Liver (tissue), 9 donors: Measurements from ENCODE around the gene KLF3. TPM values are rescaled to one million over a fixed set of nuclear protein-coding genes. Genes with fewer than 3 reads are reported as not detected.

Experiments used
- DNase-seq: peaks from one replicate; pipeline ENCODE4 v3.0.0-alpha.2; 2017; ENCODE audit warnings: low spot score
- H3K27ac ChIP-seq, 2 donors: one replicate each; pipeline ENCODE4 v1.7.0; 2013; ENCODE audit warnings: inconsistent platforms in 2 of 2, low read length in 2 of 2, control low read depth in 1 of 2, low read depth in 1 of 2, mild to moderate bottlenecking in 1 of 2
- H3K27me3 ChIP-seq, 4 donors: one replicate each; pipeline versions ENCODE4 v1.6.1 to v1.7.0; 2013; ENCODE audit warnings: low read length in 3 of 4, inconsistent platforms in 1 of 4, mild to moderate bottlenecking in 1 of 4, moderate library complexity in 1 of 4; ENCODE audit not compliant: control insufficient read depth in 4 of 4, insufficient read depth in 4 of 4
- H3K36me3 ChIP-seq, 4 donors: one replicate each; pipeline versions ENCODE4 v1.6.1 to v1.7.0; 2013; ENCODE audit warnings: low read length in 3 of 4, mild to moderate bottlenecking in 3 of 4, low read depth in 1 of 4, moderate library complexity in 1 of 4; ENCODE audit not compliant: control insufficient read depth in 4 of 4, insufficient read depth in 3 of 4
- H3K4me1 ChIP-seq, 4 donors: one replicate each; pipeline versions ENCODE4 v1.6.1 to v1.7.0; 2013; ENCODE audit warnings: low read length in 3 of 4, mild to moderate bottlenecking in 3 of 4, moderate library complexity in 1 of 4; ENCODE audit not compliant: control insufficient read depth in 4 of 4, insufficient read depth in 4 of 4
- H3K4me3 ChIP-seq, 3 donors: one replicate each; pipeline versions ENCODE4 v1.6.1 to v1.7.0; 2013; ENCODE audit warnings: low read length in 3 of 3, control low read depth in 1 of 3, low read depth in 1 of 3, mild to moderate bottlenecking in 1 of 3
- H3K9ac ChIP-seq, 2 donors: one replicate each; pipeline ENCODE4 v1.7.0; 2013; ENCODE audit warnings: low read length in 2 of 2, mild to moderate bottlenecking in 2 of 2, moderate library complexity in 2 of 2, control low read depth in 1 of 2, low read depth in 1 of 2
- H3K9me3 ChIP-seq, 4 donors: one replicate each; pipeline versions ENCODE4 v1.6.1 to v1.7.0; 2013; ENCODE audit warnings: low read length in 3 of 4; ENCODE audit not compliant: control insufficient read depth in 4 of 4
- EGR1 ChIP-seq, 2 donors: IDR thresholded peaks; 2 replicates each; pipeline ENCODE4 v1.6.1; 2016 to 2018; ENCODE audit warnings: antibody characterized with exemption in 2 of 2, low read depth in 2 of 2
- FOXA1 ChIP-seq: IDR thresholded peaks from 2 replicates; pipeline ENCODE4 v1.6.1; 2016; ENCODE audit warnings: antibody characterized with exemption
- FOXA2 ChIP-seq: IDR thresholded peaks from 2 replicates; pipeline ENCODE4 v1.6.1; 2016; ENCODE audit warnings: antibody characterized with exemption
- GABPA ChIP-seq, 2 donors: IDR thresholded peaks in 1 of 2; conservative IDR thresholded peaks in 1 of 2; 2 replicates each; pipeline ENCODE4 v1.6.1; 2016; ENCODE audit warnings: antibody characterized with exemption in 2 of 2, mild to moderate bottlenecking in 1 of 2, moderate library complexity in 1 of 2
- HNF4A ChIP-seq, 2 donors: conservative IDR thresholded peaks; 2 replicates each; pipeline ENCODE4 v1.6.1; 2016; ENCODE audit warnings: antibody characterized with exemption in 2 of 2, mild to moderate bottlenecking in 2 of 2
- HNF4G ChIP-seq: IDR thresholded peaks from 2 replicates; pipeline ENCODE4 v1.6.1; 2016; ENCODE audit warnings: antibody characterized with exemption
- JUND ChIP-seq, 2 donors: IDR thresholded peaks; 2 replicates each; pipeline ENCODE4 v1.6.1; 2016; ENCODE audit warnings: antibody characterized with exemption in 2 of 2
- NR2F2 ChIP-seq: IDR thresholded peaks from 2 replicates; pipeline ENCODE4 v1.6.1; 2016; ENCODE audit warnings: antibody characterized with exemption
- RAD21 ChIP-seq, 2 donors: IDR thresholded peaks; 2 replicates each; pipeline ENCODE4 v1.6.1; 2016; ENCODE audit warnings: antibody characterized with exemption in 2 of 2, mild to moderate bottlenecking in 2 of 2
- RXRA ChIP-seq, 2 donors: IDR thresholded peaks; 2 replicates each; pipeline ENCODE4 v1.6.1; 2017 to 2018; ENCODE audit warnings: antibody characterized with exemption in 2 of 2, mild to moderate bottlenecking in 1 of 2
- SP1 ChIP-seq: IDR thresholded peaks from 2 replicates; pipeline ENCODE4 v1.6.1; 2018; ENCODE audit warnings: antibody characterized with exemption, mild to moderate bottlenecking
- TAF1 ChIP-seq: conservative IDR thresholded peaks from 2 replicates; pipeline ENCODE4 v1.6.1; 2016; ENCODE audit warnings: antibody characterized with exemption, mild to moderate bottlenecking
- YY1 ChIP-seq: IDR thresholded peaks from 2 replicates; pipeline ENCODE4 v1.6.1; 2016; ENCODE audit warnings: antibody characterized with exemption, mild to moderate bottlenecking
- WGBS: extraction: QIAGEN DNeasy Blood & Tissue Kit; methylation state at CpG from one replicate; pipeline ENCODE4 v1.1.7; 2013; 5-methylcytosine and 5-hydroxymethylcytosine counted together
- polyA plus RNA-seq, 2 donors: library from polyadenylated mRNA; stranded (reverse) in 1 of 2; unstranded in 1 of 2; fragments of 200-250 nt in 1 of 2; fragments of >200 nt in 1 of 2; fragmentation: Nextera tagmentation in 1 of 2; extraction: Ambion mirVana in 1 of 2; gene quantifications; one replicate each; pipeline versions ENCODE4 v1.2.1 to v1.2.3, GENCODE V29; 2013 to 2015
- total RNA-seq, 2 donors: library from RNA; depleted of rRNA; stranded (reverse); fragments of >200 nt; gene quantifications; one replicate each; pipeline ENCODE4 v1.2.3, GENCODE V29; 2014
- TF ChIP-seq, protein P1 (sequence below): fragments of 150-350 bp; IDR thresholded peaks from 2 replicates; pipeline ENCODE4 v1.5.1; 2017; ENCODE audit warnings: improper control_type of control experiment, low read depth, low read length; ENCODE audit not compliant: missing input control
- TF ChIP-seq, protein P2 (sequence below): IDR thresholded peaks from 2 replicates; pipeline ENCODE4 v1.6.1; 2016; ENCODE audit warnings: antibody characterized with exemption
- TF ChIP-seq, protein P3 (sequence below): IDR thresholded peaks from 2 replicates; pipeline ENCODE4 v1.6.1; 2016; ENCODE audit warnings: antibody characterized with exemption
- TF ChIP-seq, protein P4 (sequence below): IDR thresholded peaks from 2 replicates; pipeline ENCODE4 v1.6.1; 2016; ENCODE audit warnings: antibody characterized with exemption
- TF ChIP-seq, protein P5 (sequence below): IDR thresholded peaks from 2 replicates; pipeline ENCODE4 v1.6.1; 2016; ENCODE audit warnings: antibody characterized with exemption, mild to moderate bottlenecking
- donor health status: healthy.
- donor health status: healthy.
- donor health status: healthy.
- donor health status: healthy.
- donor health status: healthy.

KLF3 gene
- total and polyA plus RNA-seq, 4 donors: 11.1 to 77.5 (median 21.0) TPM

DNA sequence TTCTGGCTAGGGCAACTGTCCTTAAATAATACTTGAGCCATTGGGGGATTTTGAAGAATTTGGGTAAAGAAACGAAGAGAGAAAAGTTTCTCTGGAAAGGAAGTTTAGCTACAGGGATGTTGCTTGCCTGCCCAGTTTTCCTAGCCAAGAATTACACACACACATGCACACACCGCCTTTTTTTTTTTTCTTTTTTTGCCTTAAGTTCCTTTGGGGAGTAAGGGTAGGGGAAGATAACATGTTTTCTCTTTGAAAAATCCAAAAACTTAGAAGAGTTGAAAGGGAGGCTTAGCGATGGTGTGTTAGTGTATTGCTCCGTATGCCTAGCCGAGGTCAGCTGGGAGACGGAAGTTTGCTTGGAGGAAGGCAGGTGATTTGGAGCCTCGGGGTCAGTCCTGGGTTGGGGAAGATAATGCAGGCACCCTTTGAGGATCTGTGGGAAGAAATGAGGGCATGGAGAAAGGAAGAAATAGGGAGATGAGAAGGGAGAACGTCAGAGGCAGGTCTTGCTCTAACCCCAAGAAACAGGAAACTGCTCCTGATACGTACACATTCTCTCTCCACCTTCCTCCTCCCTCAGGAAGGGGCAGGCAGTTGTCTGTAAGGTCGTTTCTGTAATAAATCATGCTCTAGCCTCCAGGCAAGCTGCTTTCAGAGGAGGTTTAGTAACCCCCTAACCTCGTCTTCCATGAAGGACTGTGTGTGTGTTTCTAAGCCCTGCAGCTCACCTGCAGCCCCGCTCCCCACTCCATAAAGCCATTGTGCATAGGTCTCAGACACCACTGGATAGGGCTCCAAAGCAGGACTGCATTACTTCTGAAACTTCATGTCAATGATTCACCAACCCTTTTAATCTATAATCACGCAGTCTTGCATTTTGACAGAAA, 10.5 kb downstream of the KLF3 start:
- Histone ChIP-seq H3K27ac (peak overlapping the region; percentile 58 to 73), H3K4me3 (peak overlapping the region in 2 of 3 donors; percentile 0 to 24), H3K36me3 (peaks cover 0 to 5% (median 0%) of the 10 kb centered on the region in 4 donors), H3K27me3 (no peaks in the 10 kb centered on the region), H3K9ac (peak overlapping the region; percentile 37 to 80), H3K4me1 (peaks cover 23 to 80% (median 72%) of the 10 kb centered on the region in 4 donors), H3K9me3 (no peaks in the 10 kb centered on the region)
- TF ChIP-seq HNF4A (conservative IDR thresholded peaks at IDR 0.05) (peak in 1 of 2 donors; percentile 4), TAF1 (peak; percentile 30), RXRA (IDR thresholded peaks at IDR 0.05) (peak in 1 of 2 donors; percentile 3), YY1 (peak; percentile 29)
- TF ChIP-seq, protein P1, sequence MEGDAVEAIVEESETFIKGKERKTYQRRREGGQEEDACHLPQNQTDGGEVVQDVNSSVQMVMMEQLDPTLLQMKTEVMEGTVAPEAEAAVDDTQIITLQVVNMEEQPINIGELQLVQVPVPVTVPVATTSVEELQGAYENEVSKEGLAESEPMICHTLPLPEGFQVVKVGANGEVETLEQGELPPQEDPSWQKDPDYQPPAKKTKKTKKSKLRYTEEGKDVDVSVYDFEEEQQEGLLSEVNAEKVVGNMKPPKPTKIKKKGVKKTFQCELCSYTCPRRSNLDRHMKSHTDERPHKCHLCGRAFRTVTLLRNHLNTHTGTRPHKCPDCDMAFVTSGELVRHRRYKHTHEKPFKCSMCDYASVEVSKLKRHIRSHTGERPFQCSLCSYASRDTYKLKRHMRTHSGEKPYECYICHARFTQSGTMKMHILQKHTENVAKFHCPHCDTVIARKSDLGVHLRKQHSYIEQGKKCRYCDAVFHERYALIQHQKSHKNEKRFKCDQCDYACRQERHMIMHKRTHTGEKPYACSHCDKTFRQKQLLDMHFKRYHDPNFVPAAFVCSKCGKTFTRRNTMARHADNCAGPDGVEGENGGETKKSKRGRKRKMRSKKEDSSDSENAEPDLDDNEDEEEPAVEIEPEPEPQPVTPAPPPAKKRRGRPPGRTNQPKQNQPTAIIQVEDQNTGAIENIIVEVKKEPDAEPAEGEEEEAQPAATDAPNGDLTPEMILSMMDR: no peak
- WGBS: 11% methylated on average over 13 of the region's 13 CpGs
- DNase-seq: no peak

DNA sequence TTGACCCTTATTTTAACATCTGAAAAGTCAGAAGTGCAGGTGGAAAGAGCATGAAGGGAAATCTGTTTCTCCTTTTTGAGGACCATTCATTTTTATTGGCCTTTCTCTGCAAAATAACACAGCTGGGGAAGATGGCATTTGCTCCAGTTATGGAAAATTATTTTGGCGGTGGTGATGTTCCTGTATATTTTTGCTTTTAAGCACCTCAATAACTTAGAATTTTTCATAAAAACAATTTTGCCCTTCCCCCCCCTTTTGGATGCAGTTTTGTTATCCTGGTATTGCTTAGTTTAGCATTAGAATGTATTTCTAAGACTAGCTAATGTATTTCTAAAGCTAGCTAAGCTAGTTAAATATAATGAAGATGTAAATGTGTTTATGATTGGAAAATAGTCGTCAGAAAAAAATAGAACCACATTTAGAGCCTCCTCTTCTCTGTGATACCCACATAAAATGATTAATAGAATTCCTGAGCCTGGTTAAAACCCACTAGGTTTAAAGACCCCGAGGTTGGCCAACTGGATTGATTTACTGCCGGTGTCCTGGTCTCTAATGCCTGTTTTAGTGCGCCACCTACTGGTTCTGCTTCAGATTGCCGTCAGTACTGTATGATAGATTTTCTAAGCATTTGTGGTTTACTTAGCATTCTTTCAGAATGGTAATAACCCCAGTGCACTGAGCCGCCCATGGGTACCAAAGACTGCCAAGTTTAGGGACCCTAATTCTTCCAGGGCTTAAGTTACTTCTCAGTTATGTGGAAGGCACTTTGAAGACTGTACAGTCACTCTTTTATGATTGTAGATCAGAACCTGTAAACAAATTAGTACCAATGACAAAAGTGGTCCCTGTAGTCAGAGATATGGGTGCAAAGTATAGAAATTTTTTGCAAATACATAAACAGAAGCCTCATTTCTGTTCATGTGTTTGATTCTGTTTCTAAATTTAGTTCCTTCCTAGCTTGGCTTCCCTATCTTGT, 11.4 kb downstream of the KLF3 start:
- 5% methylated on average over 7 of the region's 7 CpGs for WGBS
- Histone ChIP-seq H3K27me3 (no peaks in the 10 kb centered on the region), H3K27ac (peak overlapping the region in 1 of 2 donors; percentile 58), H3K4me1 (peaks cover 18 to 72% (median 65%) of the 10 kb centered on the region in 4 donors), H3K9ac (no peak overlapping the region), H3K4me3 (peak overlapping the region in 1 of 3 donors; percentile 24), H3K36me3 (peaks cover 0 to 6% (median 1%) of the 10 kb centered on the region in 4 donors), H3K9me3 (no peaks in the 10 kb centered on the region)
- TF ChIP-seq SP1: peak; percentile 5
- peak; percentile 98 to 99 for TF ChIP-seq RAD21 (IDR thresholded peaks at IDR 0.05)
- TF ChIP-seq RXRA (IDR thresholded peaks at IDR 0.05): peak; percentile 30 to 80
- no peak for TF ChIP-seq JUND (IDR thresholded peaks at IDR 0.05)
- TF ChIP-seq, protein P2, sequence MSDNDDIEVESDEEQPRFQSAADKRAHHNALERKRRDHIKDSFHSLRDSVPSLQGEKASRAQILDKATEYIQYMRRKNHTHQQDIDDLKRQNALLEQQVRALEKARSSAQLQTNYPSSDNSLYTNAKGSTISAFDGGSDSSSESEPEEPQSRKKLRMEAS: no peak
- no peak for TF ChIP-seq YY1
- TF ChIP-seq, protein P3, sequence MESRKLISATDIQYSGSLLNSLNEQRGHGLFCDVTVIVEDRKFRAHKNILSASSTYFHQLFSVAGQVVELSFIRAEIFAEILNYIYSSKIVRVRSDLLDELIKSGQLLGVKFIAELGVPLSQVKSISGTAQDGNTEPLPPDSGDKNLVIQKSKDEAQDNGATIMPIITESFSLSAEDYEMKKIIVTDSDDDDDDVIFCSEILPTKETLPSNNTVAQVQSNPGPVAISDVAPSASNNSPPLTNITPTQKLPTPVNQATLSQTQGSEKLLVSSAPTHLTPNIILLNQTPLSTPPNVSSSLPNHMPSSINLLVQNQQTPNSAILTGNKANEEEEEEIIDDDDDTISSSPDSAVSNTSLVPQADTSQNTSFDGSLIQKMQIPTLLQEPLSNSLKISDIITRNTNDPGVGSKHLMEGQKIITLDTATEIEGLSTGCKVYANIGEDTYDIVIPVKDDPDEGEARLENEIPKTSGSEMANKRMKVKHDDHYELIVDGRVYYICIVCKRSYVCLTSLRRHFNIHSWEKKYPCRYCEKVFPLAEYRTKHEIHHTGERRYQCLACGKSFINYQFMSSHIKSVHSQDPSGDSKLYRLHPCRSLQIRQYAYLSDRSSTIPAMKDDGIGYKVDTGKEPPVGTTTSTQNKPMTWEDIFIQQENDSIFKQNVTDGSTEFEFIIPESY: no peak
- TF ChIP-seq, protein P1: peak; percentile 86
- TF ChIP-seq NR2F2: no peak
- TF ChIP-seq, protein P4, sequence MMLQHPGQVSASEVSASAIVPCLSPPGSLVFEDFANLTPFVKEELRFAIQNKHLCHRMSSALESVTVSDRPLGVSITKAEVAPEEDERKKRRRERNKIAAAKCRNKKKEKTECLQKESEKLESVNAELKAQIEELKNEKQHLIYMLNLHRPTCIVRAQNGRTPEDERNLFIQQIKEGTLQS: no peak
- TF ChIP-seq FOXA1: peak; percentile 35
- TF ChIP-seq EGR1 (IDR thresholded peaks at IDR 0.05; ENCODE audit: low read depth in 2 of 2): no peak
- TF ChIP-seq, protein P5, sequence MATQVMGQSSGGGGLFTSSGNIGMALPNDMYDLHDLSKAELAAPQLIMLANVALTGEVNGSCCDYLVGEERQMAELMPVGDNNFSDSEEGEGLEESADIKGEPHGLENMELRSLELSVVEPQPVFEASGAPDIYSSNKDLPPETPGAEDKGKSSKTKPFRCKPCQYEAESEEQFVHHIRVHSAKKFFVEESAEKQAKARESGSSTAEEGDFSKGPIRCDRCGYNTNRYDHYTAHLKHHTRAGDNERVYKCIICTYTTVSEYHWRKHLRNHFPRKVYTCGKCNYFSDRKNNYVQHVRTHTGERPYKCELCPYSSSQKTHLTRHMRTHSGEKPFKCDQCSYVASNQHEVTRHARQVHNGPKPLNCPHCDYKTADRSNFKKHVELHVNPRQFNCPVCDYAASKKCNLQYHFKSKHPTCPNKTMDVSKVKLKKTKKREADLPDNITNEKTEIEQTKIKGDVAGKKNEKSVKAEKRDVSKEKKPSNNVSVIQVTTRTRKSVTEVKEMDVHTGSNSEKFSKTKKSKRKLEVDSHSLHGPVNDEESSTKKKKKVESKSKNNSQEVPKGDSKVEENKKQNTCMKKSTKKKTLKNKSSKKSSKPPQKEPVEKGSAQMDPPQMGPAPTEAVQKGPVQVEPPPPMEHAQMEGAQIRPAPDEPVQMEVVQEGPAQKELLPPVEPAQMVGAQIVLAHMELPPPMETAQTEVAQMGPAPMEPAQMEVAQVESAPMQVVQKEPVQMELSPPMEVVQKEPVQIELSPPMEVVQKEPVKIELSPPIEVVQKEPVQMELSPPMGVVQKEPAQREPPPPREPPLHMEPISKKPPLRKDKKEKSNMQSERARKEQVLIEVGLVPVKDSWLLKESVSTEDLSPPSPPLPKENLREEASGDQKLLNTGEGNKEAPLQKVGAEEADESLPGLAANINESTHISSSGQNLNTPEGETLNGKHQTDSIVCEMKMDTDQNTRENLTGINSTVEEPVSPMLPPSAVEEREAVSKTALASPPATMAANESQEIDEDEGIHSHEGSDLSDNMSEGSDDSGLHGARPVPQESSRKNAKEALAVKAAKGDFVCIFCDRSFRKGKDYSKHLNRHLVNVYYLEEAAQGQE: no peak
- TF ChIP-seq HNF4A (conservative IDR thresholded peaks at IDR 0.05): no peak
- no peak for TF ChIP-seq HNF4G
- TF ChIP-seq GABPA (IDR thresholded peaks at IDR 0.05 in 1 of 2, conservative IDR thresholded peaks at IDR 0.05 in 1 of 2): no peak
- no peak for TF ChIP-seq TAF1
- TF ChIP-seq FOXA2: no peak
- DNase-seq: peak; percentile 86
